ENCODE data around the gene CDKL5.

The CDKL5 gene

GRCh38 chrX:18440835-18441234 is 15.4 kb downstream of the CDKL5 start:
- no peak overlapping the region for H3K4me3 ChIP-seq
- H3K36me3 ChIP-seq (ENCODE audit: insufficient read depth, low read length), result no peaks in the 10 kb centered on the region
- DNase-seq (ENCODE audit: low read depth, low spot score), result no peak
- H3K9me3 ChIP-seq (ENCODE audit: low read depth, low read length), result no peaks in the 10 kb centered on the region
- H3K27ac ChIP-seq, result no peak overlapping the region
- no peak overlapping the region for H3K9ac ChIP-seq (ENCODE audit: insufficient read length)
- TF ChIP-seq EZH2 (IDR thresholded peaks at IDR 0.05), result no peak
- no peak for TF ChIP-seq POLR2AphosphoS5 (IDR thresholded peaks at IDR 0.05; ENCODE audit: borderline replicate concordance, low read depth, low read length)
- no peak for TF ChIP-seq FOXP2 (optimal IDR thresholded peaks at IDR 0.05; ENCODE audit: control extremely low read depth, extremely low read length, insufficient read depth)

GRCh38 chrX:18441780-18442367 is 16.5 kb downstream of the CDKL5 start:
- H3K9ac ChIP-seq (ENCODE audit: insufficient read length), result no peak overlapping the region
- no peak for DNase-seq (ENCODE audit: low read depth, low spot score)

GRCh38 chrX:18448416-18448815 is 23.0 kb downstream of the CDKL5 start:
- Histone ChIP-seq H3K9me3 (ENCODE audit: low read depth, low read length) (no peaks in the 10 kb centered on the region), H3K4me3 (no peak overlapping the region), H3K27ac (no peak overlapping the region), H3K9ac (ENCODE audit: insufficient read length) (no peak overlapping the region), H3K36me3 (ENCODE audit: insufficient read depth, low read length) (no peaks in the 10 kb centered on the region)
- TF ChIP-seq POLR2AphosphoS5 (IDR thresholded peaks at IDR 0.05; ENCODE audit: borderline replicate concordance, low read depth, low read length), result no peak
- TF ChIP-seq EZH2 (IDR thresholded peaks at IDR 0.05), result no peak
- TF ChIP-seq FOXP2 (optimal IDR thresholded peaks at IDR 0.05; ENCODE audit: control extremely low read depth, extremely low read length, insufficient read depth), result no peak
- no peak for DNase-seq (ENCODE audit: low read depth, low spot score)

More at GRCh38 chrX:18441780-18442367, 16.5 kb downstream of the CDKL5 start:
- H3K36me3 ChIP-seq (ENCODE audit: insufficient read depth, low read length), result no peaks in the 10 kb centered on the region
- TF ChIP-seq EZH2 (IDR thresholded peaks at IDR 0.05) (no peak), POLR2AphosphoS5 (IDR thresholded peaks at IDR 0.05; ENCODE audit: borderline replicate concordance, low read depth, low read length) (no peak), FOXP2 (optimal IDR thresholded peaks at IDR 0.05; ENCODE audit: control extremely low read depth, extremely low read length, insufficient read depth) (no peak)
- no peak overlapping the region for H3K27ac ChIP-seq
- no peak overlapping the region for H3K4me3 ChIP-seq
- H3K9me3 ChIP-seq (ENCODE audit: low read depth, low read length), result no peaks in the 10 kb centered on the region

GRCh38 chrX:18449236-18449635 is 23.8 kb downstream of the CDKL5 start:
- Histone ChIP-seq H3K4me3 (no peak overlapping the region), H3K9me3 (ENCODE audit: low read depth, low read length) (no peaks in the 10 kb centered on the region), H3K27ac (no peak overlapping the region), H3K9ac (ENCODE audit: insufficient read length) (no peak overlapping the region), H3K36me3 (ENCODE audit: insufficient read depth, low read length) (no peaks in the 10 kb centered on the region)
- no peak for TF ChIP-seq FOXP2 (optimal IDR thresholded peaks at IDR 0.05; ENCODE audit: control extremely low read depth, extremely low read length, insufficient read depth)
- no peak for TF ChIP-seq POLR2AphosphoS5 (IDR thresholded peaks at IDR 0.05; ENCODE audit: borderline replicate concordance, low read depth, low read length)
- no peak for TF ChIP-seq EZH2 (IDR thresholded peaks at IDR 0.05)
- DNase-seq (ENCODE audit: low read depth, low spot score), result no peak

GRCh38 chrX:18455384-18455783 is 30.0 kb downstream of the CDKL5 start:
- no peaks in the 10 kb centered on the region for H3K9me3 ChIP-seq (ENCODE audit: low read depth, low read length)
- no peak overlapping the region for H3K4me3 ChIP-seq
- no peak overlapping the region for H3K9ac ChIP-seq (ENCODE audit: insufficient read length)
- H3K27ac ChIP-seq, result no peak overlapping the region
- TF ChIP-seq EZH2 (IDR thresholded peaks at IDR 0.05), result no peak
- no peak for TF ChIP-seq POLR2AphosphoS5 (IDR thresholded peaks at IDR 0.05; ENCODE audit: borderline replicate concordance, low read depth, low read length)
- no peak for TF ChIP-seq FOXP2 (optimal IDR thresholded peaks at IDR 0.05; ENCODE audit: control extremely low read depth, extremely low read length, insufficient read depth)
- no peak for DNase-seq (ENCODE audit: low read depth, low spot score)
- no peaks in the 10 kb centered on the region for H3K36me3 ChIP-seq (ENCODE audit: insufficient read depth, low read length)

GRCh38 chrX:18457000-18457399 is 31.6 kb downstream of the CDKL5 start:
- Histone ChIP-seq H3K27ac (no peak overlapping the region), H3K9ac (ENCODE audit: insufficient read length) (no peak overlapping the region), H3K4me3 (no peak overlapping the region), H3K9me3 (ENCODE audit: low read depth, low read length) (no peaks in the 10 kb centered on the region), H3K36me3 (ENCODE audit: insufficient read depth, low read length) (no peaks in the 10 kb centered on the region)
- no peak for DNase-seq (ENCODE audit: low read depth, low spot score)
- TF ChIP-seq FOXP2 (optimal IDR thresholded peaks at IDR 0.05; ENCODE audit: control extremely low read depth, extremely low read length, insufficient read depth) (no peak), EZH2 (IDR thresholded peaks at IDR 0.05) (no peak), POLR2AphosphoS5 (IDR thresholded peaks at IDR 0.05; ENCODE audit: borderline replicate concordance, low read depth, low read length) (no peak)

GRCh38 chrX:18461431-18461830 is 36.0 kb downstream of the CDKL5 start:
- TF ChIP-seq EZH2 (IDR thresholded peaks at IDR 0.05) (no peak), POLR2AphosphoS5 (IDR thresholded peaks at IDR 0.05; ENCODE audit: borderline replicate concordance, low read depth, low read length) (no peak), FOXP2 (optimal IDR thresholded peaks at IDR 0.05; ENCODE audit: control extremely low read depth, extremely low read length, insufficient read depth) (no peak)
- Histone ChIP-seq H3K4me3 (no peak overlapping the region), H3K9ac (ENCODE audit: insufficient read length) (no peak overlapping the region), H3K27ac (no peak overlapping the region), H3K36me3 (ENCODE audit: insufficient read depth, low read length) (no peaks in the 10 kb centered on the region), H3K9me3 (ENCODE audit: low read depth, low read length) (no peaks in the 10 kb centered on the region)
- DNase-seq (ENCODE audit: low read depth, low spot score), result no peak

GRCh38 chrX:18464499-18464898 is 39.1 kb downstream of the CDKL5 start:
- Histone ChIP-seq H3K36me3 (ENCODE audit: insufficient read depth, low read length) (no peaks in the 10 kb centered on the region), H3K27ac (no peak overlapping the region), H3K4me3 (no peak overlapping the region), H3K9ac (ENCODE audit: insufficient read length) (no peak overlapping the region), H3K9me3 (ENCODE audit: low read depth, low read length) (no peaks in the 10 kb centered on the region)
- TF ChIP-seq POLR2AphosphoS5 (IDR thresholded peaks at IDR 0.05; ENCODE audit: borderline replicate concordance, low read depth, low read length) (no peak), EZH2 (IDR thresholded peaks at IDR 0.05) (no peak), FOXP2 (optimal IDR thresholded peaks at IDR 0.05; ENCODE audit: control extremely low read depth, extremely low read length, insufficient read depth) (no peak)
- DNase-seq (ENCODE audit: low read depth, low spot score), result no peak

- no peak overlapping the region for H3K9ac ChIP-seq (ENCODE audit: insufficient read length)
- TF ChIP-seq POLR2AphosphoS5 (IDR thresholded peaks at IDR 0.05; ENCODE audit: borderline replicate concordance, low read depth, low read length), result no peak
- no peak for TF ChIP-seq EZH2 (IDR thresholded peaks at IDR 0.05)
- no peak for TF ChIP-seq FOXP2 (optimal IDR thresholded peaks at IDR 0.05; ENCODE audit: control extremely low read depth, extremely low read length, insufficient read depth)
- H3K9me3 ChIP-seq (ENCODE audit: low read depth, low read length), result no peaks in the 10 kb centered on the region
- no peak overlapping the region for H3K27ac ChIP-seq
- H3K36me3 ChIP-seq (ENCODE audit: insufficient read depth, low read length), result no peaks in the 10 kb centered on the region
- H3K4me3 ChIP-seq, result no peak overlapping the region
- no peak for DNase-seq (ENCODE audit: low read depth, low spot score)
These were observed 39.6 kb downstream of the CDKL5 start for GRCh38 chrX:18465051-18465450.

Data from SK-N-MC (cell line).